IMR-90 (cell line): ENCODE results near the gene PTPRK.

Source experiments
- BHLHE40 ChIP-seq: fragments of 150-350 bp; IDR thresholded peaks from 2 replicates; pipeline ENCODE4 v1.6.1; 2016; ENCODE audit warnings: mild to moderate bottlenecking, low read depth, low read length
- CEBPB ChIP-seq: IDR thresholded peaks from 2 replicates; pipeline ENCODE4 v1.6.1; 2012; ENCODE audit warnings: low read depth, low read length, improper control_type of control experiment
- CTCF ChIP-seq: conservative IDR thresholded peaks from 2 replicates; pipeline ENCODE4 v1.5.1; 2012; ENCODE audit warnings: mild to moderate bottlenecking, low read depth, low read length, improper control_type of control experiment
- ELK1 ChIP-seq: fragments of 150-350 bp; IDR thresholded peaks from 2 replicates; pipeline ENCODE4 v1.6.1; 2016; ENCODE audit warnings: low read depth, mild to moderate bottlenecking, low read length, moderate library complexity, borderline replicate concordance
- POLR2A ChIP-seq: IDR thresholded peaks from 2 replicates; pipeline ENCODE4 v1.6.1; 2012; ENCODE audit warnings: mild to moderate bottlenecking, low read depth, low read length
- RAD21 ChIP-seq: IDR thresholded peaks from 2 replicates; pipeline ENCODE4 v1.6.1; 2012; ENCODE audit warnings: low read length, improper control_type of control experiment
- RCOR1 ChIP-seq: IDR thresholded peaks from 2 replicates; pipeline ENCODE4 v1.6.1; 2012; ENCODE audit warnings: mild to moderate bottlenecking, low read length, improper control_type of control experiment; ENCODE audit not compliant: insufficient replicate concordance
- RFX5 ChIP-seq: IDR thresholded peaks from 2 replicates; pipeline ENCODE4 v1.8.0; 2012; ENCODE audit warnings: low read depth, mild to moderate bottlenecking, low read length, moderate library complexity
- USF2 ChIP-seq: fragments of 150-350 bp; IDR thresholded peaks from 2 replicates; pipeline ENCODE4 v1.6.1; 2017; ENCODE audit warnings: mild to moderate bottlenecking, antibody characterized with exemption, low read length, low read depth

- TF ChIP-seq USF2 (no peak), RFX5 (no peak), BHLHE40 (no peak), RAD21 (no peak), CTCF (no peak), POLR2A (no peak), ELK1 (no peak), RCOR1 (no peak), CEBPB (no peak)
Measured at GRCh38 chr6:128280960-128281359, 239.4 kb downstream of the PTPRK start.
